ENCODE results near the gene RAPGEF6.
A peak's percentile ranks its signal among the peaks of the same experiment; 100 is the strongest.
"Not testable (repeated sequence)": the region's sequence is repeated elsewhere in the genome, so short reads cannot be mapped to it uniquely, and the experiment has no call there.

The RAPGEF6 gene, protein sequence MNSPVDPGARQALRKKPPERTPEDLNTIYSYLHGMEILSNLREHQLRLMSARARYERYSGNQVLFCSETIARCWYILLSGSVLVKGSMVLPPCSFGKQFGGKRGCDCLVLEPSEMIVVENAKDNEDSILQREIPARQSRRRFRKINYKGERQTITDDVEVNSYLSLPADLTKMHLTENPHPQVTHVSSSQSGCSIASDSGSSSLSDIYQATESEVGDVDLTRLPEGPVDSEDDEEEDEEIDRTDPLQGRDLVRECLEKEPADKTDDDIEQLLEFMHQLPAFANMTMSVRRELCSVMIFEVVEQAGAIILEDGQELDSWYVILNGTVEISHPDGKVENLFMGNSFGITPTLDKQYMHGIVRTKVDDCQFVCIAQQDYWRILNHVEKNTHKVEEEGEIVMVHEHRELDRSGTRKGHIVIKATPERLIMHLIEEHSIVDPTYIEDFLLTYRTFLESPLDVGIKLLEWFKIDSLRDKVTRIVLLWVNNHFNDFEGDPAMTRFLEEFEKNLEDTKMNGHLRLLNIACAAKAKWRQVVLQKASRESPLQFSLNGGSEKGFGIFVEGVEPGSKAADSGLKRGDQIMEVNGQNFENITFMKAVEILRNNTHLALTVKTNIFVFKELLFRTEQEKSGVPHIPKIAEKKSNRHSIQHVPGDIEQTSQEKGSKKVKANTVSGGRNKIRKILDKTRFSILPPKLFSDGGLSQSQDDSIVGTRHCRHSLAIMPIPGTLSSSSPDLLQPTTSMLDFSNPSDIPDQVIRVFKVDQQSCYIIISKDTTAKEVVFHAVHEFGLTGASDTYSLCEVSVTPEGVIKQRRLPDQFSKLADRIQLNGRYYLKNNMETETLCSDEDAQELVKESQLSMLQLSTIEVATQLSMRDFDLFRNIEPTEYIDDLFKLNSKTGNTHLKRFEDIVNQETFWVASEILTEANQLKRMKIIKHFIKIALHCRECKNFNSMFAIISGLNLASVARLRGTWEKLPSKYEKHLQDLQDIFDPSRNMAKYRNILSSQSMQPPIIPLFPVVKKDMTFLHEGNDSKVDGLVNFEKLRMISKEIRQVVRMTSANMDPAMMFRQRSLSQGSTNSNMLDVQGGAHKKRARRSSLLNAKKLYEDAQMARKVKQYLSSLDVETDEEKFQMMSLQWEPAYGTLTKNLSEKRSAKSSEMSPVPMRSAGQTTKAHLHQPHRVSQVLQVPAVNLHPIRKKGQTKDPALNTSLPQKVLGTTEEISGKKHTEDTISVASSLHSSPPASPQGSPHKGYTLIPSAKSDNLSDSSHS (N-terminal part only)

DNA sequence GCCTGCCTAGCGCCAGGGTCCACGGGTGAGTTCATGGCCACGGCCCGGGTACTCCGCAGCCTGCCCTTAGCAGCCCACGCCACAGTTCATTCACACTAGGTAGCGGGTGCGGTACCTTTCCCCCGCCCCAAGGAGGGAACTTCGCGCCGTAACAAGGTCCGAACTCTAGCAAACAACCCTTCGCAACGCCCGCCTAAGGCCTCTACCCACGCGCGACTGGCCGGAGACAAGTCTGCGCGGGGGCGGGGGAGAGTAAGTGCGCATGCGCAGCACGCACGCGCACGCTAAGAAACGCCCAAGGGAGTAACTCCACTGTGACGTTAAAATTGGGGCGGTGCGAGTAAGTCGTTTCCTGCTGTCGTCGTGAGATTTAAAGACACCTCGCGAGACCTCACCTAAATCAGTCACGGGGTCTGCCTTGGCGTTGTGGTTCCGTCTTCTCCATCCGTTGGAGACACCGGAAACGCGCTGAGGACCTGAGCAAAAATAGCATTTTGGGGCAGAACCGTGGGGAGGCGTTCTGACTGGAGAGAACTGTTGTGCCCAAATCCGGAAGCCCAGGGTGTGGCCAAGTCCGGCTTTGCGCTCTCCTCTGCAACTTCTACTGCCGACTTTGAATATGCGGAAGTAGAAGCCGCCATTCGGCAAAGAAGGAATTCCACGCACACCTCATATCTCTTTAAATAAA lies at the start of gene RAPGEF6:
Gene RAPGEF6 (minus strand): TSS at position 234 of the 688 bp plus-strand sequence. CDS start 199 bp downstream, at position 35.
- peak; percentile 94 to 95 for DNase-seq

DNA sequence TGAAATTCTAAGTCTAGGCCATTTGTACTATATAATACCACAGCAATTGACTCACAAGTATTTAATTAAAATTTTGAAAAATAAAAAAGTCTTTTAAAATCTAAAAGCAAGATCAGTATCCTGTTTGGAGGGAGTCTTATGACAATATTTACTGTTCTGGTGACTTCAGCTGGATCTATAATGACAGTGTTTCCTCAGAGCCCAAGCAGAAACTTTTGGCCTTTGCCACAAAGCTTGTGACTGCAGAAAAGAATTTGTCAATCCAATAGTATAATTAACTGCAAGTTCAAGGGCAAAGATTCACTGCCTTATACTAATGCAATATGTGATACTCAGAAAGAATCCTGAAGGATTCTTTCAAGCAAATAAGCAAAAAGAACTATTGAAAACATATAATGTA lies 49.6 kb upstream of the RAPGEF6 start:
- DNase-seq = no peak

DNA sequence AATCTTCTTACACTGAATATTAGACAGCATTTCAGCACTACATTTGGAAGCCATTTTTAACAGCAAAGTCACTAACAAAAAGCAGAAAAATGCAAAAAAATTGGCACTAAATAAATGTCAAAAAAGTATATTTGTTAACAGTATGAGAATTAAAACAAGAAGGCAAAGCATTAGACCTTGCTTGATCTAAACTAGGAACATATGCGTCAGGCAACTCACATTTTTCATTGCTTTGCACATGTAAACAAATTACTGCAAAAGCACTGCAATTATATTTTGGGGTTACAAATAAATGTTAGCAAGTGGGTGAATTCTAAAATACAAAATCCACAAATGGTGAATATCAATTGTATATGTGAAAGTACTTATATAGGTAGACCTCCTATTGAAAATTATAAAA lies 49.0 kb upstream of the RAPGEF6 start:
- DNase-seq = no peak

DNA sequence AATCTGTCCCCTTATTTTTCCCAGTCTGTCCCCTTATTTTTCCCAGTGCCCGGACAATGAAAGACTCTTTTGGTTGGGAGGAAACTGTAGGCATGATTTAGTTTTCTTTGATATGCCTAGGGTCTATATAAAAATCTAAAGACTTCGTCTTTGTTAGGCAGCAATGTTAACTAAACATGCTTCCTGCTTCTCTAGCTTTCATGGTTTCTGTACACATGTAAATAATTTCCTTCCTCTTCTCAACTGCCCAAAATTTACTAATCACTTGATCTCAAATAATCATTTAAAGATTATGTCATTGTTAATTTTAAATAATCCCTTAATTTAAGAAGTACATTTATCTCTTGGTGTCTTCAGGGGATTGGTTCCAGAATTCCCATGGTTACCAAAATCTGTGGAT lies 47.8 kb upstream of the RAPGEF6 start:
- no peak for DNase-seq

DNA sequence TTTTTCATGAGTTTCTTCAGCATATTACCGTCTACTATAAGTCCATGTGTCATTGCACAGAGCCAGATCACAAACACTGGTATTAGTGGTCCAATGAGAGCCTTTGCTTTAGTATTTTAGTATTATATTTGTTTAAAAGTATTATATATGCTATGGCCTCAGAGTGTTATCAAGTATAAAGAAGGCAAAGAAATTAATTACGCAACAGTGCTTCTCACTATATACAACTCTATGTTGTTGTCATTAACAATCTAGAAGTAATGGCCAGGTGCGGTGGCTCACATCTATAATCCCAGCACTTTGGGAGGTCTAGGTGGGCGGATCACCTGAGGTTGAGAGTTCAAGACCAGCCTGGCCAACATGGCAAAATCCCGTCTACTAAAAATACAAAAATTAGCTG lies 47.1 kb upstream of the RAPGEF6 start:
- no peak for DNase-seq

DNA sequence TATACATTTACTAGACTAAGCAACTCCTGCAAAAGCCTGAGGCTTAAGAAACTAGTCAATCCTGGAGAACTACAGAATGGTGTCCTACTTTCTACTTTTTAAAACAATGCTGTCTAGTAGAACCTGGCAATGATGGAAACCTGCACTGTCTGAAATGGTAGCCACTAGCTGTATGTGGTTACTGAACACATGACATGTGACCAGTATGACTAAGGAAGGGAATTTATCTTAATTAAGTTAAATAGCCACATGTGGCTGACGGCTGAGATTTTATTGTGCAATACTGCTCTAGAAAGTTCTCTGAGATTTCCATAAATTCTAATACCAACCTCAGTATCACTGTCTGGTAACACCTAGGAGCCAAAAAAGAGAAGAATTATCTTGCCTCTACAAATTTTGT lies 44.9 kb upstream of the RAPGEF6 start:
- no peak for DNase-seq

DNA sequence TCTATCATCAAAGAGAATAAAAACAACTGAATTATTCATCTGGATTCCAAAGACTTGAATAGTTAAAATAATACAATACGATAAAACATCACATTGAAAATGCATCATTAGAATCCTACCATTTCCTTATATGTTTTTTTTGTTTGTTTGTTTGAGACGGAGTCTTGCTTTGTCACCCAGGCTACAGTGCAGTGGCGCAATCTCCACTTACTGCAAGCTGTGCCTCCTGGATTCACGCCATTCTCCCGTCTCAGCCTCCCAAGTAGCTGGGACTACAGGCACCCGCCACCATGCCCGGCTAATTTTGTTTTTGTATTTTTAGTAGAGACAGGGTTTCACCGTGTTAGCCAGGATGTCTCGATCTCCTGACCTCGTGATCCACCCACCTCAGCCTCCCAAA lies 43.2 kb upstream of the RAPGEF6 start:
- not testable (repeated sequence) for DNase-seq

DNA sequence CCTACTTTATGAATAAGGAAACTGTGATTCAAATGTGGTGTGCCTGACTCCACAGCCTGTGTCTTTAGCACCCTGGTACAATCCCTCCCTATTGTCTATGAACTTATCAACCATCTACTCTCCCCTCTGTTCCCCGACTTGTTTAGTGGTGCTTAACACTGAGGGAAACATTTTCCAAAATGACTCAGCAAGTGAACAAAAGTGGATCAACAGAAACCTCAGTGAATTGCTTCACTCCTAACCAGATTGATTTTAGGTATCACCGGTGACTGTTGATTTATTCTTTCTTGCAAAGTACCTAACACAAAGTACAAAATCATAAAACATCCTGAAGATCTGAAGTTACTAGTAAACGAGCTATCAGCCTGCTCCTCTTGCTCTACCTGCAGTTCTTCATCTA lies 42.1 kb upstream of the RAPGEF6 start:
- DNase-seq = no peak

DNA sequence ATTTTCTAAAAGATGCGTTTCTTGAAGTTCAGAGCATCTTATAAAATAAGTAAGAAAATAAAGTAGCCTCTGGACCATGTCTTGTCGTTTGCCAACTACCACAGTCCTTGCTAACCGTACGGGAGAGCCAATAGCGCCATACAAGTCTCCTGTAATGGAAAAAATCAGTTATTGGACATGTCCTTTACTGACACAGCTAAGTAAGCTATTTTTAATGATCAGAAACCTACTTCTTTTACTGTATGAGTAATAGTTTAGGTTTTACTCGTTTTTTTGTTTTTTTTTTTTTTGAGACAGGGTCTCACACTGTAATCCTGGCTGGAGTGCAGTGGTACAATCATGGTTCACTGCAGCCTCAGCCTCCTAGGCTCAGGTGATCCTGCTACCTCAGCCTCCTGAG lies 37.7 kb upstream of the RAPGEF6 start:
- no peak for DNase-seq

DNA sequence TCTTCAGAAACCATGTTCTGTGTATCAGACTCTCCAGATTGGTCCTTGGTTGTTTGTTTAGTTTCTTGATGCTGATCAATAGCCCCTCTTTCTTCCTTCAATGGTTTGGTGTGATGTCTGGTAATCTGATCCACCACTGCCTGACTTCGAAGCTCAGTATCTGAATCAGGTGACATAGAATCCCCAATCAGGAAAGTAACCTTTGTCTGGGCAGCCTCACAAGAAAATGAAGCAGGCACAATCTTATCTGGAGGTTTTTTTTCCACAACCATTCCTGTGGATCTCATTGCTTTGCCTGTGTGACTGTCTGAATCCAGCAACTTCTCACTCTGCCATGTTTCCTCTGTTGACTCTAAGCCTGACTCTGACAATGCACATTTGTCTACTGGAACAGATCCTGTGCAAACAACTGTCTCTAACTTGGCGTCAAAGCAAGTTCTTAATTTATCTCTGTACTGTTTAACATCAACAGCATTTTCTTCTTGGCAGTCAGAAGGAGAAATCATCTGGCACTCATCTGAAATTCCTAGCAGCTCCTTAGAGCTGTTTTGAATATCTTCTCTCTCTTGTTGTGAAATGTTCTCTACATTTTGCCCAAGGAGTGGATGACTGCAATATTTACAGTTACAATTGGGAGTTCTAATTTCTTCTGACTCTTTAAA lies 37.1 kb upstream of the RAPGEF6 start:
- no peak for DNase-seq

DNA sequence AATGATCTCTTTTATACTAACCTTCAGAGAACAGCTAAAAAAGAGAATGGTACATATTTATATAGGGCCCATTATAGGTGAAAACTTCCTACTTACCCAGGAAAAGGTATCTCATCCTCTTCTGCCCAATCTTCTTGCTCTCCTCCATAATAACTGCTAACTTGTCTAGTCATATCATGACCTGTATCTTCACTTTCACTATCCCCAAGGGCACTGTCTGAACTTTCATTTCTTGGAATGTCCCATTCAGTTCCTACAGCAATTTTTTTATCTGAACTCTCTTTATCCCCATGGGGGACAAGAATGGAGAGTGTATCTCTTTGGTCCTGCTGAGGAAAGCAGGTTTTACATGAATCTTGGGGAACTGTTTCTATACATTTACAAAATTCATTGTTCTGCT lies 36.4 kb upstream of the RAPGEF6 start:
- DNase-seq = no peak

DNA sequence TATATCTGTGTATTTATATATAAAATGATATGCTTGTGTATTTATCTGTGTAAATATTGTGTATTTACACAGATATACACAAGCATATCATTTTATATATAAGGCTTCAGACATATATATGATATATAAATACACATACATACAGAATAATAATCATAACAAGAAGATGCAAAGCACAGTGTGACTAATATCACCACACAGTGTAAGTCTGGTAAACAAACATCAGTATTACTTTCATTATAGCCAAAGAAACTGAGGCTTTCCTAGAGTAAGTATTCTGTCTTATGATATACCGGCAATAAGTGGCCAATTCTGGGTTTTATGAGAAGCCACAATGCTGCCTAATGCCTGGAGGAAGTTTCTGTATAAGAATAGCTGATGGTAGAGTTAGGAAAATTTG lies 29.9 kb upstream of the RAPGEF6 start:
- DNase-seq = no peak

DNA sequence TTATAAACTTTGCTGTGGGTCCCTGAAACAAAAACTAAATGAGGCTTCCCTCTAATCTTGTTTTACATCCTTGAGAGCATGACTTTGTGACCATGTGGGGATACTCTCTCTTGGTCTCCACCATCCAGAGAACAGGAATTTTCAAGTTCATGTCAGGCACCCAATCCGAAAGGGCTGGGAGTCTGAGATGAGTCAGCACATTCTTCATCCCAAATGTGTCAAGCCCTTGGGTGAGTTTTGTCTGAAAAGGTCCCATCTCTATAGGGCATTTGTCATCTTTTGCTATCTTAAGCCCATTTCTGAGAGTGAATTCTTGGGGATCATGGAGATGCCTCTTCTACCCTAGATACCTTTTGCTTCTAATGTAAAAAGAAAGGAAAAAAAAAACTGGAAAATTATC lies 26.9 kb upstream of the RAPGEF6 start:
- no peak for DNase-seq

DNA sequence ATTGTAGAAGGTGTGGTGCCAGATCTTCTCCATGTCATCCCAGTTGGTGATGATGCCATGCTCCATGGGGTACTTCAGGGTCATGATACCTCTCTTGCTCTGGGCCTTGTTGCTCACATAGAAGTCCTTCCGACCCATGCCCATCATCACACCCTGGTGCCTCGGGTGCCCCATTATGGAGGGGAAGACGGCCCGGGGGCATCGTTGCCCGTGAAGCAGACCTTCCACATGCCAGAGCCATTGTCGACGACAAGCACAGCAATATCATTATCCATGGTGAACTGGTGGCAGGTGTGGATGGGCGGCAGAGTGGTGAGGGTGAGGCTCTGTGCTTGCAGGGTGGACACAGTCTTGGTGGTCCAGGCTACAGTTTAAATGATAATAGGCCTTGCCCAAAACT lies 24.8 kb upstream of the RAPGEF6 start:
- DNase-seq = no peak

DNA sequence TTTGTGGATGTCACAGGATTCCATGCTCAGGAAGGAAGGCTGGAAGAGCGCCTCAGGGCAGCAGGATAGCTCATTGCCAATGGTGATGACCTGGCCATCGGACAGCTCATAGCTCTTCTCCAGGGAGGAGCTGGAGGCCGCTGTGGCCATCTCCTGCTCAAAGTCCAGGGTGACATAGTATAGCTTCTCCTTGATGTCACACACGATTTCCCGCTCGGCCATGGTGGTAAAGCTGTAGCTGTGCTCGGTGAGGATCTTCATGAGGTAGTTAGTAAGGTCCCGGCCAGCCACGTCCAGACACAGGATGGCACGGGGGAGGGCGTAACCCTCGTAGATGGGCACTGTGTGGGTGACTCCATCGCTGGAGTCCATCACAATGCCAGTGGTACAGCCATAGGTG lies 24.3 kb upstream of the RAPGEF6 start:
- DNase-seq = no peak

DNA sequence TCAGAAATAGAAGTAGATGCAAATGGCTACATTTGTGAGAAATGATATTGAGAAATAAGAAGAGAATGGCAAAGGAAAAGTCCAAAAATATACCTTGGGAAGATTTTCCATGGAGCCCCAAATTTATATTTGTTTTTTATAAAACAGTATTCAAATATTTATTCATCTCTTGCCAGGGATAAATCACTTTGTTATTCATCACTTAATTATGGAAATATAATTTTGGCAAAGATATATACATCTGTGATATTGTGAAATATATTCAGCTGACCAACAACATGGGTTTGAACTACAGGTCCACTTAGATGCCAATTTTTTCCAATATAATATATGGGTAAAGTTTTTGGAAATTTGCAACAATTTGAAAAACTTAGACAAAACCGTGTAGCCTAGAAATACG lies 19.7 kb upstream of the RAPGEF6 start:
- DNase-seq = no peak

DNA sequence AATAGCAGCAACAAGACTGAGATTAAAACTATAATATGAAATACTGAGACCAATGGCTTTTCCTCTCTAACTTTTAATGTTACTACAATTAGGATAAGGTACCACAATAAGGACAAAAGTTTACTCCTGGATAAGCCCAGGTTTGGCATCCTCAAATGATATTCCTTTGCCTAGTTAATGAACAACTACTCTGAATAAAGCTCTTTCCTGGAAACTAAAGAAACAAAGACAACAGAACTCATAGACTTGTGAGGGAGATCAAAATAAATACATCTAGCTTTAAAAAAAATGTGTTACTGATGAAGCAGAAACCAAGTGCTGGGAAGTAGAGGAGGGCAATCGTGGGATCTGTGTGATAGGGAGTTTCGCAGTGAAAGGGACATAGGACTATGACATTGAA lies 19.3 kb upstream of the RAPGEF6 start:
- DNase-seq = no peak

DNA sequence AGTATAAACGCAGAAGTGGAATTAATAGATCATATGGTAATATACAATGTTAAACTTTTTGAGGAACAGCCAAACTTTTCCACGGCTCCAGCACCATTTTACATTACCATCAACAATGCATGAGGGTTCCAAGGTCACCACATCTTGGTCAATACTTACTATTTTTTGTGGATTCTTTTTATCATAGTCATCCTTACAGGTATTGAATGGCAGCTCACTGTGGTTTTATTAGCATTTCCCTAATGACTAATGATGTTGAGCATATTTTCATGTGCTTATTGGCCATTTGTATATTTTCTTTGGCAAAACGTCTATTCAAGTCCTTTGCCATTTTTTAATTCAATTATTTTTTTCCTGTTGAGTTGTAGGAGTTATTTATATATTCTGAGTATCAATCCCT lies 14.1 kb upstream of the RAPGEF6 start:
- no peak for DNase-seq

DNA sequence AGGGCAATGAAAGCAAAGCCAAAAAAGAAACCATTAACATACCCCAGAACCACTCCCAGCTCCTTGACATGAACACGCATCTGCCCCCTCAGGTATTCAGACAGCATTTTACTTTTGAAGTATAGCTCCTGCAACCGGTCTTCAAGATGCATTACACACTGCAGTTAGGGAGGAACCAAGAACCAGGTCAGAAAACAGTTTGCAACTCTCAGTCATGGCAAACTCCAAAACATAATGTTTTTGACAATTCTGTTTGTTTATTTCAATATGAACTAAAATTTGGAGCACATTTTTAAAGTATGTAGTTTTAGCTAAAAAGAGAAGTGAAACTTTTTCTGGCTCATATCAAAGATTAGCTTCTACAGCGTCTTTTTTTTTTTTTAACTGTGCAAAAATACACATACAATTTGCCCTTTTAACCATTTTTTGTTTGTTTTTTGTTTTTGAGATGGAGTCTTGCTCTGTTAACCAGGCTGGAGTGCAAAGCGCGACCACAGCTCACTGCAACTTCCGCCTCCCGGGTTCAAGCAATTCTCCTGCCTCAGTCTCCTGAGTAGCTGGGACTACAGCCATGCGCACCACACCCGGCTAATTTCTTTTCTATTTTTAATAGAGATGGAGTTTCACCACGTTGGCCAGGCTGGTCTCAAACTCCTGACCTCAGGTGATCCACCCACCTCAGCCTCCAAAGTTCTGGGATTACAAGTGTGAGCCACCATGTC lies 12.2 kb upstream of the RAPGEF6 start:
- DNase-seq = no peak

DNA sequence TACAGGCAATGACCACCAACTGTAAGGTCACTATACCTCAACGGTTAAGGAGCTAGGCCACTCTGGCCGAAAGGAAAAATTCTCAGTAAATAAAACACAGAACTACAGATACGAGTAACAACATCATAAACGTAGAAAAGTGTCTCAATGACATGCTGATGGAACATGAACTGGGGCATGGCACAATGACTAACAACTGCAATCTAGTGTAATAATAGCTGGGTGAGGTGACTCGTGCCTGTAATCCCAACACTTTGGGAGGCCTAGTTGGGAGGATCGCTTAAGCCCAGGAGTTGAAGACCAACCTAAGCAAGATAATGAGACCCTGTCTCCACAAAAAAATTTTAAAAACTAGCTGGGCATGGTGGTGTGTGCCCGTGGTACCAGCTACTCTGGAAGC lies 9.8 kb upstream of the RAPGEF6 start:
- no peak for DNase-seq

DNA sequence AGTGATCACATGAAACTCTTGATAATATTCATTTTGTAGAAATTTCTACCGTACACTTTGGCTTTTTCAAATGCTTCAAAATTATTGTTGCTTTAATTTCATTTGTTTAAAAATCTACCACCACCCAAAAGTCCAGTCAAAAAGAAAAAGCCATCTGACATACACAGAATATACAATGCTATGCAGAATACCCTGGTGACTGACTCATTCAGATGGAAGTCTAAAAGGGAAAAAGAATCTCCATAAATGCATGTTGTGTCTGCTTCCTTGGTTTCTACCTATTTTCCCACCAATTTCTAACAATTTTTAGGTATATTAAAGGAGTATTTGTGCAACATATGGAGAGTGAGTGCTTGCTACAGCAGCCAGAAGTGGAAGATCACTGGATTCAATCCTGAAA lies 9.3 kb upstream of the RAPGEF6 start:
- no peak for DNase-seq

Measured in activated CD4-positive, alpha-beta T cell treated with anti-CD3 and anti-CD28 coated beads, Interleukin-2, amount 50 U/mL, for 4 hours (primary cell).